H1 (cell line): ENCODE results near the gene PTP4A1. TPM values are rescaled to one million over a fixed set of nuclear protein-coding genes. Genes with fewer than 3 reads are reported as not detected.

Source experiments
- CTCF ChIA-PET: fragments of 300-600 bp; sonication (Branson Sonifier 250); formaldehyde crosslinking; loops from one replicate; lab custom pipeline; 2021; ENCODE audit not compliant: partially characterized antibody; lab: Charles Lee
- POLR2A ChIA-PET: fragments of 300-600 bp; sonication (Branson Sonifier 250); formaldehyde crosslinking; loops from one replicate; lab custom pipeline; 2021; ENCODE audit warnings: inconsistent platforms; ENCODE audit not compliant: partially characterized antibody; lab: Charles Lee
- DNase-seq, 2 experiments: peaks; one replicate each; pipeline versions ENCODE4 v3.0.0 to v3.0.0-alpha.2; 2010 to 2022; ENCODE audit warnings: low spot score in 2 of 2, low read depth in 1 of 2, mixed read lengths in 1 of 2
- FAIRE-seq: peaks from 2 replicates; lab custom pipeline; 2011; peaks lifted over from hg19 to GRCh38; lab: Jason Lieb, UNC
- H2AFZ ChIP-seq: 2 replicates; pipeline ENCODE4 v1.8.1; 2012; ENCODE audit warnings: low read length, inconsistent platforms
- H2AK5ac ChIP-seq: 2 replicates; pipeline ENCODE4 v1.6.1; 2013; ENCODE audit warnings: low read depth, low read length
- H2BK120ac ChIP-seq: replicated peaks from 2 replicates; pipeline ENCODE3; 2013; ENCODE audit warnings: low read depth, low read length, inconsistent platforms
- H2BK12ac ChIP-seq: 2 replicates; pipeline ENCODE4 v1.6.1; 2013; ENCODE audit warnings: low read depth, low read length
- H2BK15ac ChIP-seq: 2 replicates; pipeline ENCODE4 v1.6.1; 2013; ENCODE audit warnings: low read length
- H2BK20ac ChIP-seq: 2 replicates; pipeline ENCODE4 v1.6.1; 2013; ENCODE audit warnings: low read length
- H2BK5ac ChIP-seq: 2 replicates; pipeline ENCODE4 v1.6.1; 2013; ENCODE audit warnings: low read depth, low read length
- H3K14ac ChIP-seq: 2 replicates; pipeline ENCODE4 v1.6.1; 2013; ENCODE audit warnings: inconsistent platforms; ENCODE audit not compliant: insufficient read length
- H3K18ac ChIP-seq: 2 replicates; pipeline ENCODE4 v1.6.1; 2013; ENCODE audit warnings: low read length; ENCODE audit errors: extremely low read depth
- H3K23ac ChIP-seq: 2 replicates; pipeline ENCODE4 v1.6.1; 2013; ENCODE audit warnings: inconsistent platforms; ENCODE audit not compliant: insufficient read length
- H3K23me2 ChIP-seq: 2 replicates; pipeline ENCODE4 v1.6.1; 2013; ENCODE audit warnings: low read depth, low read length
- H3K27ac ChIP-seq: 2 replicates; pipeline ENCODE4 v1.6.1; 2011; ENCODE audit warnings: low read depth, low read length, inconsistent platforms
- H3K27me3 ChIP-seq, 4 experiments: replicated peaks in 1 of 4; 1 replicate in 1 of 4; 2 replicates in 3 of 4; pipeline versions ENCODE4 v1.6.1 to v1.8.1; 2011 to 2013; ENCODE audit warnings: low read length in 3 of 4, mild to moderate bottlenecking in 3 of 4, inconsistent platforms in 2 of 4, mixed read lengths in 2 of 4, moderate library complexity in 1 of 4; ENCODE audit not compliant: control insufficient read depth in 3 of 4, insufficient read depth in 3 of 4; ENCODE audit errors: extremely low read depth in 1 of 4
- H3K36me3 ChIP-seq, 4 experiments: 2 replicates each; pipeline versions ENCODE4 v1.6.1 to v1.8.1; 2011 to 2013; ENCODE audit warnings: mild to moderate bottlenecking in 4 of 4, low read length in 3 of 4, moderate library complexity in 2 of 4, control low read depth in 1 of 4, inconsistent platforms in 1 of 4; ENCODE audit not compliant: insufficient read depth in 4 of 4, control insufficient read depth in 2 of 4
- H3K4ac ChIP-seq: replicated peaks from 2 replicates; pipeline ENCODE3; 2013; ENCODE audit warnings: low read length, low read depth, mixed read lengths, inconsistent platforms; ENCODE audit not compliant: insufficient read length
- H3K4me1 ChIP-seq, 4 experiments: replicated peaks in 1 of 4; 1 replicate in 1 of 4; 2 replicates in 3 of 4; pipeline versions ENCODE4 v1.6.1 to v1.8.1; 2011 to 2013; ENCODE audit warnings: low read length in 3 of 4, inconsistent platforms in 2 of 4, mixed read lengths in 1 of 4; ENCODE audit not compliant: insufficient read depth in 4 of 4, control insufficient read depth in 3 of 4
- H3K4me2 ChIP-seq, 2 experiments: 2 replicates each; pipeline versions ENCODE4 v1.6.1 to v1.8.1; 2011 to 2013; ENCODE audit warnings: low read depth in 2 of 2, low read length in 2 of 2, control low read depth in 1 of 2, inconsistent platforms in 1 of 2, mild to moderate bottlenecking in 1 of 2; ENCODE audit not compliant: insufficient read depth in 1 of 2
- H3K4me3 ChIP-seq, 4 experiments: fragments of 200-600, 300-600 bp in 1 of 4; sonication (generic), shearing (Covaris generic), sonication (Bioruptor Twin) in 1 of 4; 2 replicates each; pipeline versions ENCODE4 v1.5.1 to v1.8.1; 2011 to 2016; ENCODE audit warnings: low read length in 4 of 4, low read depth in 3 of 4, control low read depth in 2 of 4, inconsistent platforms in 2 of 4, mild to moderate bottlenecking in 2 of 4, mixed read lengths in 1 of 4, moderate library complexity in 1 of 4; ENCODE audit not compliant: insufficient read depth in 2 of 4; ENCODE audit errors: extremely low read depth in 1 of 4
- H3K56ac ChIP-seq: replicated peaks from 2 replicates; pipeline ENCODE3; 2013; ENCODE audit warnings: low read depth, mild to moderate bottlenecking, mixed read lengths, low read length, inconsistent platforms; ENCODE audit not compliant: insufficient read length
- H3K79me1 ChIP-seq: 2 replicates; pipeline ENCODE4 v1.6.1; 2013; ENCODE audit warnings: low read depth, low read length, control low read depth
- H3K79me2 ChIP-seq, 2 experiments: 2 replicates each; pipeline versions ENCODE4 v1.6.1 to v1.8.1; 2012 to 2013; ENCODE audit warnings: low read length in 2 of 2, mild to moderate bottlenecking in 2 of 2, inconsistent platforms in 1 of 2; ENCODE audit not compliant: insufficient read depth in 2 of 2, control insufficient read depth in 1 of 2
- H3K9ac ChIP-seq, 4 experiments: replicated peaks in 1 of 4; 1 replicate in 1 of 4; 2 replicates in 3 of 4; pipeline versions ENCODE4 v1.6.1 to v1.8.1; 2011 to 2013; ENCODE audit warnings: low read depth in 3 of 4, low read length in 3 of 4, control low read depth in 2 of 4, mild to moderate bottlenecking in 2 of 4, moderate library complexity in 2 of 4, inconsistent platforms in 1 of 4; ENCODE audit errors: extremely low read depth in 1 of 4
- H3K9me3 ChIP-seq, 2 experiments: 2 replicates each; pipeline versions ENCODE4 v1.6.1 to v1.8.1; 2012 to 2013; ENCODE audit warnings: mild to moderate bottlenecking in 2 of 2, moderate library complexity in 2 of 2, control low read depth in 1 of 2, inconsistent platforms in 1 of 2, low read depth in 1 of 2, low read length in 1 of 2, mixed read lengths in 1 of 2; ENCODE audit not compliant: insufficient read depth in 2 of 2
- H4K20me1 ChIP-seq, 2 experiments: replicated peaks in 1 of 2; 2 replicates each; pipeline versions ENCODE3 to v1.8.1; 2011 to 2013; ENCODE audit warnings: inconsistent platforms in 2 of 2, low read length in 2 of 2, mild to moderate bottlenecking in 1 of 2; ENCODE audit not compliant: insufficient read depth in 2 of 2, control insufficient read depth in 1 of 2
- H4K5ac ChIP-seq: 2 replicates; pipeline ENCODE4 v1.6.1; 2013; ENCODE audit warnings: low read length, low read depth, mixed read lengths, inconsistent platforms; ENCODE audit not compliant: insufficient read length
- H4K8ac ChIP-seq: 2 replicates; pipeline ENCODE4 v1.8.0; 2013; ENCODE audit warnings: mild to moderate bottlenecking, moderate library complexity, low read length, inconsistent platforms; ENCODE audit not compliant: insufficient read depth; ENCODE audit errors: extremely low read depth
- H4K91ac ChIP-seq: replicated peaks from 2 replicates; pipeline ENCODE3; 2013; ENCODE audit warnings: low read length, mixed read lengths, inconsistent platforms; ENCODE audit not compliant: insufficient read length
- BACH1 ChIP-seq: IDR thresholded peaks from 2 replicates; pipeline ENCODE4 v1.6.1; 2012; ENCODE audit warnings: low read length, improper control_type of control experiment
- BRCA1 ChIP-seq: IDR thresholded peaks from 2 replicates; pipeline ENCODE4 v1.6.1; 2012; ENCODE audit warnings: low read depth, low read length, improper control_type of control experiment
- CBX8 ChIP-seq: fragments of 300-800, 300-1000 bp; sonication (generic); IDR thresholded peaks from 2 replicates; pipeline ENCODE4 v1.7.1; 2016; ENCODE audit warnings: low read depth, low read length, borderline replicate concordance
- CEBPB ChIP-seq: IDR thresholded peaks from 2 replicates; pipeline ENCODE4 v1.6.1; 2012; ENCODE audit warnings: low read depth, low read length
- CHD1 ChIP-seq: IDR thresholded peaks from 2 replicates; pipeline ENCODE4 v1.6.1; 2012; ENCODE audit warnings: low read depth, low read length, improper control_type of control experiment
- CREB1 ChIP-seq: IDR thresholded peaks from 2 replicates; pipeline ENCODE4 v1.6.1; 2012; ENCODE audit warnings: inconsistent platforms
- KDM1A ChIP-seq: fragments of 200-600, 300-600 bp; sonication (generic); IDR thresholded peaks from 2 replicates; pipeline ENCODE4 v1.7.1; 2016; ENCODE audit warnings: mild to moderate bottlenecking, low read length, borderline replicate concordance
- MAX ChIP-seq: IDR thresholded peaks from 2 replicates; pipeline ENCODE4 v1.6.1; 2012; ENCODE audit warnings: inconsistent platforms
- RBBP5 ChIP-seq: IDR thresholded peaks from 2 replicates; pipeline ENCODE4 v1.7.1; 2012; ENCODE audit warnings: low read depth, mild to moderate bottlenecking, inconsistent platforms, low read length, moderate library complexity, borderline replicate concordance
- SIRT6 ChIP-seq: IDR thresholded peaks from one replicate; pipeline ENCODE4 v1.7.1; 2012; ENCODE audit warnings: low read length, inconsistent platforms
- SP2 ChIP-seq: IDR thresholded peaks from 2 replicates; pipeline ENCODE4 v1.6.1; 2012; ENCODE audit warnings: mild to moderate bottlenecking, low read length, inconsistent platforms
- SRF ChIP-seq: IDR thresholded peaks from 2 replicates; pipeline ENCODE4 v1.6.1; 2011; ENCODE audit warnings: mild to moderate bottlenecking, low read depth, low read length, moderate library complexity
- SUZ12 ChIP-seq: fragments of 200-600 bp; sonication (generic); IDR thresholded peaks from 2 replicates; pipeline ENCODE4 v1.6.1; 2012; ENCODE audit warnings: mild to moderate bottlenecking, inconsistent platforms, low read length, moderate library complexity, mixed read lengths
- TAF7 ChIP-seq: optimal IDR thresholded peaks from 2 replicates; pipeline ENCODE3; 2011; ENCODE audit warnings: low read depth, mild to moderate bottlenecking, inconsistent platforms, low read length, moderate library complexity, borderline replicate concordance
- TCF12 ChIP-seq: IDR thresholded peaks from 2 replicates; pipeline ENCODE4 v1.6.1; 2011; ENCODE audit warnings: low read depth, mild to moderate bottlenecking, low read length
- WGBS, 2 experiments: shearing (Covaris generic) in 1 of 2; methylation state at CpG; one replicate each; pipeline versions ENCODE4 v1.1.6 to v1.1.7; 2013 to 2015; ENCODE audit warnings: low lambda C conversion rate in 2 of 2, mixed read lengths in 2 of 2, inconsistent platforms in 1 of 2, low coverage in 1 of 2, missing lambda C conversion rate in 1 of 2; ENCODE audit not compliant: insufficient replicate concordance in 2 of 2, insufficient coverage in 1 of 2, insufficient read length in 1 of 2; ENCODE audit errors: extremely low coverage in 1 of 2, missing lambda C conversion rate in 1 of 2; 5-methylcytosine and 5-hydroxymethylcytosine counted together
- polyA plus RNA-seq, 7 experiments: library from polyadenylated mRNA; depleted of rRNA in 3 of 7; stranded (reverse) in 5 of 7; unstranded in 2 of 7; fragments of >200 nt in 5 of 7; fragments of 200-250 nt in 2 of 7; gene quantifications; 1 replicate in 5 of 7; 2 replicates in 1 of 7; 4 replicates in 1 of 7; pipeline versions ENCODE4 v1.2.1 to v1.2.3, GENCODE V29; 2011 to 2013; ENCODE audit warnings: missing spikeins in 2 of 7, mixed read lengths in 2 of 7
- total RNA-seq: library from RNA; stranded (reverse); fragmentation: NEBNext Ultra II Directional; extraction: Animal tissue kit (Norgen Biotek cat#: 25700); gene quantifications from 2 replicates; pipeline ENCODE4 v1.2.1, GENCODE V29; 2021
- TF ChIP-seq, protein P1 (sequence below): IDR thresholded peaks from 2 replicates; pipeline ENCODE4 v1.6.1; 2012; ENCODE audit warnings: inconsistent platforms

The PTP4A1 gene
- total and polyA plus RNA-seq, 2 of the 8 experiments (the other 6 are each of a cell fraction or from before 2014, with no cell fraction given): 21.1 to 76.3 TPM

GRCh38 chr6:63556369-63556768, 15.9 kb upstream of the PTP4A1 start:
- Histone ChIP-seq H2AK5ac (no peak overlapping the region), H3K9ac (no peak overlapping the region), H3K4me3 (no peak overlapping the region), H3K27me3 (no peaks in the 10 kb centered on the region), H3K4me2 (no peak overlapping the region), H4K20me1 (no peaks in the 10 kb centered on the region), H2BK20ac (no peak overlapping the region), H3K23ac (no peak overlapping the region), H3K56ac (no peak overlapping the region), H3K27ac (no peak overlapping the region), H3K23me2 (no peaks in the 10 kb centered on the region), H3K79me1 (no peaks in the 10 kb centered on the region), H3K36me3 (no peaks in the 10 kb centered on the region), H2BK120ac (no peak overlapping the region), H3K79me2 (no peaks in the 10 kb centered on the region), H2AFZ (no peak overlapping the region), H2BK5ac (no peak overlapping the region), H3K9me3 (no peaks in the 10 kb centered on the region), H3K4me1 (no peaks in the 10 kb centered on the region), H4K91ac (no peak overlapping the region), H4K8ac (no peak overlapping the region), H3K14ac (no peak overlapping the region), H2BK12ac (no peak overlapping the region), H4K5ac (no peak overlapping the region), H3K4ac (no peak overlapping the region), H3K18ac (no peak overlapping the region), H2BK15ac (no peak overlapping the region)
- FAIRE-seq (no peak), DNase-seq (no peak)
- ChIA-PET POLR2A (no interaction called here), CTCF (no interaction called here)
- WGBS, 2 experiments: 83% methylated on average over 4 of the region's 4 CpGs; no CpG with 5 or more reads in 1 of the 2 experiments
- TF ChIP-seq TAF7 (no peak), BACH1 (no peak), SIRT6 (no peak), SRF (no peak), RBBP5 (no peak), CEBPB (no peak), BRCA1 (no peak), CHD1 (no peak), SP2 (no peak), KDM1A (no peak), TCF12 (no peak), CBX8 (no peak), CREB1 (no peak), MAX (no peak), SUZ12 (no peak)
- TF ChIP-seq, protein P1, sequence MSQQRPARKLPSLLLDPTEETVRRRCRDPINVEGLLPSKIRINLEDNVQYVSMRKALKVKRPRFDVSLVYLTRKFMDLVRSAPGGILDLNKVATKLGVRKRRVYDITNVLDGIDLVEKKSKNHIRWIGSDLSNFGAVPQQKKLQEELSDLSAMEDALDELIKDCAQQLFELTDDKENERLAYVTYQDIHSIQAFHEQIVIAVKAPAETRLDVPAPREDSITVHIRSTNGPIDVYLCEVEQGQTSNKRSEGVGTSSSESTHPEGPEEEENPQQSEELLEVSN: no peak
